ENCODE results near the gene STEEP1.

Gene STEEP1

GRCh38 chrX:119565107-119565663, at the start of gene STEEP1:
TSS of gene STEEP1 (minus strand) at chrX:119565409. CDS start at chrX:119565355, 54 bp downstream.
- peak; percentile 84 for DNase-seq

- no peak for DNase-seq
These were observed 49.6 kb upstream of the STEEP1 start for GRCh38 chrX:119614776-119615175.

GRCh38 chrX:119607018-119607389, 41.8 kb upstream of the STEEP1 start:
- no peak for DNase-seq

- peak; percentile 89 for DNase-seq
These were observed 41.2 kb upstream of the STEEP1 start, which contains the start of gene NKRF for GRCh38 chrX:119606280-119607017. TSS of gene NKRF (minus strand) at chrX:119606424.

- DNase-seq = peak; percentile 52
These were observed 40.5 kb upstream of the STEEP1 start for GRCh38 chrX:119605464-119606279.

GRCh38 chrX:119604766-119605463, 39.7 kb upstream of the STEEP1 start:
- no peak for DNase-seq

- no peak for DNase-seq
These were observed 37.6 kb upstream of the STEEP1 start for GRCh38 chrX:119602701-119603255.

GRCh38 chrX:119589810-119590209, 24.6 kb upstream of the STEEP1 start:
- DNase-seq = no peak

GRCh38 chrX:119583431-119584059, 18.3 kb upstream of the STEEP1 start:
- DNase-seq = no peak

GRCh38 chrX:119579414-119579813, 14.2 kb upstream of the STEEP1 start:
- no peak for DNase-seq

GRCh38 chrX:119574394-119575266, 9.4 kb upstream of the STEEP1 start, which contains the start of gene UBE2A:
TSS of gene UBE2A (plus strand) at chrX:119574563. CDS start at chrX:119574712, 149 bp downstream.
- peak; percentile 88 for DNase-seq

- DNase-seq = no peak
These were observed 8.7 kb upstream of the STEEP1 start for GRCh38 chrX:119573840-119574393.

- DNase-seq = no peak
These were observed 8.0 kb upstream of the STEEP1 start for GRCh38 chrX:119573222-119573621.

GRCh38 chrX:119570351-119570835, 5.2 kb upstream of the STEEP1 start:
- no peak for DNase-seq

- DNase-seq = no peak
These were observed 12.7 kb downstream of the STEEP1 start for GRCh38 chrX:119552508-119552907.

- no peak for DNase-seq
These were observed 15.7 kb downstream of the STEEP1 start for GRCh38 chrX:119549327-119550016.

- DNase-seq = no peak
These were observed 24.0 kb downstream of the STEEP1 start for GRCh38 chrX:119541188-119541587.

- DNase-seq = peak; percentile 3
These were observed 25.3 kb downstream of the STEEP1 start for GRCh38 chrX:119539872-119540271.

GRCh38 chrX:119537487-119537886, 27.7 kb downstream of the STEEP1 start:
- DNase-seq = no peak

All from stimulated activated CD4-positive, alpha-beta T cell treated with anti-CD3 and anti-CD28 coated beads, Interleukin-4, amount 100 ng/mL, for 1 hour (primary cell).